H1 (cell line): Measurements from ENCODE around the gene TMEM135. TPM values are rescaled to one million over a fixed set of nuclear protein-coding genes. Genes with fewer than 3 reads are reported as not detected.

Experiments used
- ATF3 ChIP-seq: IDR thresholded peaks from 2 replicates; pipeline ENCODE4 v1.6.1; 2011; ENCODE audit warnings: low read depth, mild to moderate bottlenecking, low read length; ENCODE audit not compliant: insufficient read depth
- BRCA1 ChIP-seq: IDR thresholded peaks from 2 replicates; pipeline ENCODE4 v1.6.1; 2012; ENCODE audit warnings: low read depth, low read length, improper control_type of control experiment
- GABPA ChIP-seq: IDR thresholded peaks from 2 replicates; pipeline ENCODE4 v1.6.1; 2011; ENCODE audit warnings: mild to moderate bottlenecking, low read length, moderate library complexity, borderline replicate concordance; ENCODE audit not compliant: insufficient read depth
- HDAC2 ChIP-seq, 2 experiments: fragments of 300-600 bp in 1 of 2; sonication (generic) in 1 of 2; IDR thresholded peaks; 2 replicates each; pipeline ENCODE4 v1.6.1; 2011 to 2012; ENCODE audit warnings: low read depth in 2 of 2, low read length in 2 of 2, mild to moderate bottlenecking in 2 of 2, moderate library complexity in 2 of 2, borderline replicate concordance in 1 of 2, inconsistent platforms in 1 of 2
- NANOG ChIP-seq: IDR thresholded peaks from 2 replicates; pipeline ENCODE4 v1.6.1; 2011; ENCODE audit warnings: low read length, low read depth, mild to moderate bottlenecking, inconsistent platforms; ENCODE audit not compliant: insufficient read depth, poor library complexity, severe bottlenecking
- POLR2AphosphoS5 ChIP-seq: IDR thresholded peaks from 2 replicates; pipeline ENCODE4 v1.6.1; 2011; ENCODE audit warnings: low read depth, low read length
- ZNF274 ChIP-seq: IDR thresholded peaks from 2 replicates; pipeline ENCODE4 v1.7.0; 2012; ENCODE audit warnings: low read length, borderline replicate concordance; ENCODE audit errors: extremely low read depth
- polyA plus RNA-seq, 7 experiments: library from polyadenylated mRNA; depleted of rRNA in 3 of 7; stranded (reverse) in 5 of 7; unstranded in 2 of 7; fragments of >200 nt in 5 of 7; fragments of 200-250 nt in 2 of 7; gene quantifications; 1 replicate in 5 of 7; 2 replicates in 1 of 7; 4 replicates in 1 of 7; pipeline versions ENCODE4 v1.2.1 to v1.2.3, GENCODE V29; 2011 to 2013; ENCODE audit warnings: missing spikeins in 2 of 7, mixed read lengths in 2 of 7
- total RNA-seq: library from RNA; stranded (reverse); fragmentation: NEBNext Ultra II Directional; extraction: Animal tissue kit (Norgen Biotek cat#: 25700); gene quantifications from 2 replicates; pipeline ENCODE4 v1.2.1, GENCODE V29; 2021

TMEM135 gene
- total and polyA plus RNA-seq, 2 of the 8 experiments (the other 6 are each of a cell fraction or from before 2014, with no cell fraction given): 9.3 to 31.3 TPM

- TF ChIP-seq ZNF274 (no peak), BRCA1 (no peak), POLR2AphosphoS5 (no peak), NANOG (no peak), HDAC2 (IDR thresholded peaks at IDR 0.05; ENCODE audit: borderline replicate concordance in 1 of 2, low read depth in 2 of 2, low read length in 2 of 2) (no peak), ATF3 (no peak), GABPA (no peak)
Observed at GRCh38 chr11:87057749-87058148, 20.0 kb downstream of the TMEM135 start (continued).
